Bronchial epithelial cell (primary cell): ENCODE results near the gene MT1E. TPM values are rescaled to one million over a fixed set of nuclear protein-coding genes. Genes with fewer than 3 reads are reported as not detected.

Source experiments
- DNase-seq: peaks from one replicate; pipeline ENCODE4 v3.0.0-alpha.2; 2010; ENCODE audit warnings: low read depth
- FAIRE-seq: peaks from 2 replicates; lab custom pipeline; 2011; peaks lifted over from hg19 to GRCh38; lab: Jason Lieb, UNC
- H3K27me3 ChIP-seq: 2 replicates; pipeline ENCODE4 v1.5.1; 2011; ENCODE audit warnings: low read length; ENCODE audit not compliant: control insufficient read depth, insufficient read depth
- H3K36me3 ChIP-seq: 2 replicates; pipeline ENCODE4 v1.5.1; 2011; ENCODE audit warnings: low read length; ENCODE audit not compliant: control insufficient read depth, insufficient read depth
- H3K4me3 ChIP-seq: 2 replicates; pipeline ENCODE4 v1.5.1; 2011; ENCODE audit warnings: mild to moderate bottlenecking, low read depth, low read length, control low read depth
- total RNA-seq: library from RNA; depleted of rRNA; stranded (reverse); fragments of >200 nt; gene quantifications from 2 replicates; pipeline ENCODE4 v1.2.1, GENCODE V29; 2014
- TF ChIP-seq, protein P1 (sequence below): IDR thresholded peaks from 2 replicates; pipeline ENCODE4 v1.5.1; 2011; ENCODE audit warnings: mild to moderate bottlenecking, moderate library complexity, low read length, control low read depth, inconsistent platforms; ENCODE audit not compliant: insufficient read depth, severe bottlenecking

The MT1E gene
- total RNA-seq, 1 donor from 2014 or later: 60.8 TPM

DNA sequence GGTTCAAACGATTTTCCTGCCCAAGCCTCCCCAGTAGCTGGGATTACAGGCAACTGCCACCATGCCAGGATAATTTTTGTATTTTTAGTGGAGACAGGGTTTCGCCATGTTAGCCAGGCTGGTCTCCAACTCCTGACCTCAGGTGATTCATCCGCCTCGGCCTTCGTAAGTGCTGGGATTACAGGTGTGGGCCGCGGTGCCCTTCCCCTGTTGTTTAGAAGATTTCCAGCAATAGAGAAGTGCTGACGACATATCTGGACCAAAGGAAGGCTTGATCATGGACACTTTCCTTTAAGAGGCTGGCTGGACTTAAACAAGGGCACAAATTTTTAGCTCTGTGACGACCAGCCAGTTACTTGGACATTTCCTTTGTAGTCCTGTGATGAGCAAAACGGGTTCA lies 5.6 kb downstream of the MT1E start:
- Histone ChIP-seq H3K4me3 (no peak overlapping the region), H3K27me3 (peaks cover 21% of the 10 kb centered on the region), H3K36me3 (no peaks in the 10 kb centered on the region)
- TF ChIP-seq, protein P1, sequence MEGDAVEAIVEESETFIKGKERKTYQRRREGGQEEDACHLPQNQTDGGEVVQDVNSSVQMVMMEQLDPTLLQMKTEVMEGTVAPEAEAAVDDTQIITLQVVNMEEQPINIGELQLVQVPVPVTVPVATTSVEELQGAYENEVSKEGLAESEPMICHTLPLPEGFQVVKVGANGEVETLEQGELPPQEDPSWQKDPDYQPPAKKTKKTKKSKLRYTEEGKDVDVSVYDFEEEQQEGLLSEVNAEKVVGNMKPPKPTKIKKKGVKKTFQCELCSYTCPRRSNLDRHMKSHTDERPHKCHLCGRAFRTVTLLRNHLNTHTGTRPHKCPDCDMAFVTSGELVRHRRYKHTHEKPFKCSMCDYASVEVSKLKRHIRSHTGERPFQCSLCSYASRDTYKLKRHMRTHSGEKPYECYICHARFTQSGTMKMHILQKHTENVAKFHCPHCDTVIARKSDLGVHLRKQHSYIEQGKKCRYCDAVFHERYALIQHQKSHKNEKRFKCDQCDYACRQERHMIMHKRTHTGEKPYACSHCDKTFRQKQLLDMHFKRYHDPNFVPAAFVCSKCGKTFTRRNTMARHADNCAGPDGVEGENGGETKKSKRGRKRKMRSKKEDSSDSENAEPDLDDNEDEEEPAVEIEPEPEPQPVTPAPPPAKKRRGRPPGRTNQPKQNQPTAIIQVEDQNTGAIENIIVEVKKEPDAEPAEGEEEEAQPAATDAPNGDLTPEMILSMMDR: no peak
- DNase-seq (no peak), FAIRE-seq (no peak)

DNA sequence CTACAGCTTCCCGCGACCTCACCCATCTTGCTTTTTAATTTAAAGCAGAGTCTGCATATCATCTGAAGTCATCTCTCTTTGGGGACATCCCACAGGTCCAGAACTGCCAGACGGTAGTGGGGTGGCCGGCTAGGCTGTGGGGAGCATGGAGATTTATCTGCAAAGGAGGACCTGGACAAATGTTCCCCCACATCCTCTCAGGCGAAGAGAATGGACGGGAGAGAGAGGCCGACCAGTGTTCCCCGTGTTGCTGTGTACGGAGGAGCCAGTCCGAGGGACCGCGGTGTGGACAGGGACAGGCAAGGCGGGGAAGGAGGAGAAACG lies 6.2 kb downstream of the MT1E start:
- FAIRE-seq (no peak), DNase-seq (no peak)
- no peaks in the 10 kb centered on the region for H3K36me3 ChIP-seq
- TF ChIP-seq, protein P1: no peak
- H3K4me3 ChIP-seq: peak overlapping the region; percentile 41
- peaks cover 24% of the 10 kb centered on the region for H3K27me3 ChIP-seq

DNA sequence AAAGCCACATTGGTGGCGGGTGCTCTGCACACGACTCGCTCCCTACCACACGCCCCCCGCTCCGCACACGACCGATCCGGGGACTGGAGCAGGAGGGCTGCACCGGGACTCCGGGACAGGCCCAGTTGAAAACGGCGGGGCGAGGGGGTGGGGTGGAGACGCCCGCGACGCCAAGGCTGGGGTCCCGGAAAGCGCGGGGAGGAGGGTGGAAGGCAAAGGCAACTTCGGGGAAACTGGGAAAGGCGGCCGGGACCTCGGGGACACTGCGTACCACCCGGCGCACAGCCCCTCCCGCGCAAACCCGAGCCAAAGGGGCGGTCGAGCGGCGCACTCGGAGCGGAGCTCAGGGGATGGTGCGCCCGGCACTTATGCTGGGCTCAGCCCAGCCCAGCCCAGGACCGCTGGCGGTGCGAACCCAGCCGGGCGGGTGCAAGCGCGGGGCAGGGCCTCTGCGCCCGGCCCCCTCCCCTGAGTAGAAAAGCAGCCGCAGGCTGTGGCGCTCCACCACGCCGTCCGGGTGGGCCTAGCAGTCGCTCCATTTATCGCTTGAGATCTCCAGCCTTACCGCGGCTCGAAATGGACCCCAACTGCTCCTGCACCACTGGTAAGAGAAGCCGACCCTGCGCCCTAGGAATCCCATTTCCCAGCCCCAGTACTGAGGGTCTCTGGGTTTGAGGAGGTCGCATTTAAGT lies 6.7 kb downstream of the MT1E start, which contains the start of gene MT1M:
Gene MT1M (plus strand): TSS at position 504 of the 692 bp plus-strand sequence. CDS start 73 bp downstream, at position 577.
- peak within 1 kb of the TSS; percentile 41 for H3K4me3 ChIP-seq
- peaks cover 24% of the 10 kb centered on the region for H3K27me3 ChIP-seq
- no peaks in the 10 kb centered on the region for H3K36me3 ChIP-seq
- FAIRE-seq: no peak
- DNase-seq: no peak
- TF ChIP-seq, protein P1: no peak

DNA sequence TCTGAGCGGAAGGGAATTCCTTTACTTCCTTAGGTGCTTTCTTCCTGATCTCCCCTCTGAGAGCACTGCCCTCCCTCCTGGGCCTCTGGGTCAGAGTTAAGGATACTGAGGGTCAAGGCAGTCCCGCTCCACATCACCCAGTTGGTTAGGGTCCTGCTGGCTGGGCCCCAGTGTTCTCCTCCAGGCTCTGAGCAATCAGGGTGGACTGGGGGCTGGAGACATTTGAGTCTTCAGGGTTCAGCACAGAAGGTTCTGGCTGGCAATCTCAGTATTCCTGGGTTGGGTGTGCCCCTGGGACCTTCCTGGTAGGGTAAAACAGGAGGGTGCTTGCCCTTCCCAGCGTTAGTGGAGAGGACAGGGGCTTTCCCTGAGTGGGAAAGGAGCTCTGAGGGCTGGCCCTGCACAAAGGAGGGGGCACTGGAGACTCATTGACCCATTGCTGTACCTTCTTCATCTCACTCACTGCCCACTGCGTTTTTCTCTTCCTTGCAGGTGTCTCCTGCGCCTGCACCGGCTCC lies 7.3 kb downstream of the MT1E start:
- no peaks in the 10 kb centered on the region for H3K36me3 ChIP-seq
- TF ChIP-seq, protein P1: no peak
- no peak overlapping the region for H3K4me3 ChIP-seq
- H3K27me3 ChIP-seq: peaks cover 25% of the 10 kb centered on the region
- FAIRE-seq: no peak
- DNase-seq: no peak

DNA sequence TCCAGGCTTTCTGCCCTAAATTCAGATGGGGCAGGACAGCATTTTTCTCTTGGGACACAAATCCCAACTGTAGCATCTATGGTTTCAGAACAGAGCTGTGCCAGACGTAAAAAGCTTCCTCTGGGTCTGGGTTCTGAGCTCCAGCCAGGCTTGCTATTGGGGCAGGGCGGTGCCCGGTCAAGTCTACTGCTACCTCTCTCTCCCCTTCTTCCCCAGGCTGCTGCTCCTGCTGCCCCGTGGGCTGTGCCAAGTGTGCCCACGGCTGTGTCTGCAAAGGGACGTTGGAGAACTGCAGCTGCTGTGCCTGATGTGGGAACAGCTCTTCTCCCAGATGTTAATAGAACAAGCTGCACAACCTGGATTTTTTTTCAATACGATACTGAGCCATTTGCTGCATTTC lies 8.0 kb downstream of the MT1E start:
- FAIRE-seq (no peak), DNase-seq (no peak)
- Histone ChIP-seq H3K4me3 (no peak overlapping the region), H3K36me3 (no peaks in the 10 kb centered on the region), H3K27me3 (peaks cover 28% of the 10 kb centered on the region)
- TF ChIP-seq, protein P1: no peak
